G401 (cell line): ENCODE measurements around the gene KHNYN. TPM values are rescaled to one million over a fixed set of nuclear protein-coding genes. Genes with fewer than 3 reads are reported as not detected.
"Not testable (repeated sequence)": the region's sequence is repeated elsewhere in the genome, so short reads cannot be mapped to it uniquely, and the experiment has no call there.

Source experiments
- DNase-seq: peaks from one replicate; pipeline ENCODE4 v3.0.0-alpha.2; 2015; ENCODE audit warnings: low spot score
- in situ Hi-C: cut with HindIII; loops from 2 replicates; pipeline ENCODE4 v1.10.0; 2016; ENCODE audit warnings: low sequenced_read_pairs, mixed read lengths
- total RNA-seq: library from RNA; depleted of rRNA; stranded (reverse); fragments of >200 nt; shearing (Covaris generic); gene quantifications from 2 replicates; pipeline ENCODE4 v1.2.3, GENCODE V29; 2014

KHNYN gene
- total RNA-seq, 1 experiment from 2014 or later = 54.9 TPM

- in situ Hi-C loops = no loop called here
- no peak for DNase-seq
These were observed 5.5 kb downstream of the KHNYN start for GRCh38 chr14:24435192-24435810.

- in situ Hi-C loops = no loop called here
These were observed 6.2 kb downstream of the KHNYN start for GRCh38 chr14:24435998-24436354.

GRCh38 chr14:24436355-24437019 is 6.7 kb downstream of the KHNYN start:
- in situ Hi-C loops = no loop called here
- peak; percentile 90 for DNase-seq

More at GRCh38 chr14:24435998-24436354, 6.2 kb downstream of the KHNYN start:
- DNase-seq = no peak

- in situ Hi-C loops = no loop called here
- peak; percentile 2 for DNase-seq
These were observed 7.4 kb downstream of the KHNYN start for GRCh38 chr14:24437020-24437735.

GRCh38 chr14:24437736-24438067 is 7.9 kb downstream of the KHNYN start:
- in situ Hi-C loops = no loop called here

GRCh38 chr14:24438223-24439097 is 8.7 kb downstream of the KHNYN start:
- no peak for DNase-seq
- in situ Hi-C loops = no loop called here

More at GRCh38 chr14:24437736-24438067, 7.9 kb downstream of the KHNYN start:
- DNase-seq = no peak

GRCh38 chr14:24439257-24439656 is 9.5 kb downstream of the KHNYN start:
- in situ Hi-C loops = no loop called here
- DNase-seq = no peak

GRCh38 chr14:24439830-24440605 is 10.3 kb downstream of the KHNYN start:
- DNase-seq = peak; percentile 3

GRCh38 chr14:24440606-24441399 is 11.0 kb downstream of the KHNYN start:
- in situ Hi-C loops = no loop called here
- DNase-seq = no peak

More at GRCh38 chr14:24439830-24440605, 10.3 kb downstream of the KHNYN start:
- in situ Hi-C loops = no loop called here

- in situ Hi-C loops = no loop called here
- no peak for DNase-seq
These were observed 11.7 kb downstream of the KHNYN start for GRCh38 chr14:24441485-24441884.

- no peak for DNase-seq
- in situ Hi-C loops = no loop called here
These were observed 12.1 kb downstream of the KHNYN start for GRCh38 chr14:24441904-24442239.

- DNase-seq = peak; percentile 99
- in situ Hi-C loops = no loop called here
These were observed 12.7 kb downstream of the KHNYN start, which contains the start of gene SDR39U1 for GRCh38 chr14:24442240-24443052. TSS of gene SDR39U1 (minus strand) at chr14:24442776. CDS start at chr14:24442769, 7 bp downstream.

GRCh38 chr14:24443053-24443665 is 13.4 kb downstream of the KHNYN start:
- in situ Hi-C loops = no loop called here
- no peak for DNase-seq

GRCh38 chr14:24450828-24451227 is 21.1 kb downstream of the KHNYN start:
- DNase-seq, in situ Hi-C loops: not testable (repeated sequence)

- in situ Hi-C loops = no loop called here
These were observed 27.2 kb downstream of the KHNYN start for GRCh38 chr14:24456980-24457379.

GRCh38 chr14:24458736-24459135 is 29.0 kb downstream of the KHNYN start:
- DNase-seq = no peak
- in situ Hi-C loops = no loop called here

More at GRCh38 chr14:24456980-24457379, 27.2 kb downstream of the KHNYN start:
- no peak for DNase-seq

- in situ Hi-C loops = no loop called here
These were observed 29.6 kb downstream of the KHNYN start for GRCh38 chr14:24459331-24459730.

More at GRCh38 chr14:24459331-24459730, 29.6 kb downstream of the KHNYN start:
- no peak for DNase-seq
